ENCODE measurements around the gene MBOAT1. TPM values are rescaled to one million over a fixed set of nuclear protein-coding genes. Genes with fewer than 3 reads are reported as not detected.

MBOAT1 gene
- total and polyA plus RNA-seq, 9 donors = 8.5 to 30.2 (median 12.7) TPM

GRCh38 chr6:20102397-20103073 is 109.7 kb downstream of the MBOAT1 start:
- DNase-seq = no peak
- TF ChIP-seq CTCF (IDR thresholded peaks at IDR 0.05) = no peak
- TF ChIP-seq EP300 (IDR thresholded peaks at IDR 0.05) = no peak
- no peak for TF ChIP-seq POLR2A (IDR thresholded peaks at IDR 0.05)
- no peak overlapping the region for H3K27ac ChIP-seq
- H3K27me3 ChIP-seq = no peaks in the 10 kb centered on the region
- no peaks in the 10 kb centered on the region for H3K9me3 ChIP-seq
- no peak overlapping the region for H3K4me3 ChIP-seq
- no peaks in the 10 kb centered on the region for H3K36me3 ChIP-seq
- no peaks in the 10 kb centered on the region for H3K4me1 ChIP-seq (ENCODE audit: insufficient read depth)
- WGBS, 3 donors = 83 to 88% (median 87%) methylated on average over 8 of the region's 8 CpGs
- intact Hi-C loops (cut with DNase I) = no loop called here

- no peaks in the 10 kb centered on the region for H3K36me3 ChIP-seq
- no peaks in the 10 kb centered on the region for H3K4me1 ChIP-seq (ENCODE audit: insufficient read depth)
- intact Hi-C loops (cut with DNase I) = no loop called here
- 91 to 95% (median 92%) methylated on average over 5 of the region's 5 CpGs for WGBS, 3 donors
- H3K4me3 ChIP-seq = no peak overlapping the region
- H3K9me3 ChIP-seq = no peaks in the 10 kb centered on the region
- no peaks in the 10 kb centered on the region for H3K27me3 ChIP-seq
- TF ChIP-seq CTCF (IDR thresholded peaks at IDR 0.05) (no peak), POLR2A (IDR thresholded peaks at IDR 0.05) (no peak), EP300 (IDR thresholded peaks at IDR 0.05) (no peak)
- H3K27ac ChIP-seq = no peak overlapping the region
- no peak for DNase-seq
Measured at GRCh38 chr6:20099156-20099555, 113.1 kb downstream of the MBOAT1 start.

- Histone ChIP-seq H3K4me1 (ENCODE audit: insufficient read depth) (no peaks in the 10 kb centered on the region), H3K36me3 (no peaks in the 10 kb centered on the region), H3K27me3 (no peaks in the 10 kb centered on the region), H3K4me3 (no peak overlapping the region), H3K9me3 (no peaks in the 10 kb centered on the region), H3K27ac (no peak overlapping the region)
- intact Hi-C loops (cut with DNase I) = no loop called here
- WGBS, 3 donors = 29 to 32% (median 31%) methylated on average over 6 of the region's 6 CpGs
- no peak for DNase-seq
- TF ChIP-seq CTCF (IDR thresholded peaks at IDR 0.05) = no peak
- TF ChIP-seq POLR2A (IDR thresholded peaks at IDR 0.05) = no peak
- TF ChIP-seq EP300 (IDR thresholded peaks at IDR 0.05) = no peak
Measured at GRCh38 chr6:20098267-20098876, 113.9 kb downstream of the MBOAT1 start.

GRCh38 chr6:20096536-20096935 is 115.7 kb downstream of the MBOAT1 start:
- H3K36me3 ChIP-seq = no peaks in the 10 kb centered on the region
- no peaks in the 10 kb centered on the region for H3K27me3 ChIP-seq
- no peak for TF ChIP-seq CTCF (IDR thresholded peaks at IDR 0.05)
- TF ChIP-seq POLR2A (IDR thresholded peaks at IDR 0.05) = no peak
- TF ChIP-seq EP300 (IDR thresholded peaks at IDR 0.05) = no peak
- H3K4me1 ChIP-seq (ENCODE audit: insufficient read depth) = no peaks in the 10 kb centered on the region
- no peak for DNase-seq
- no peak overlapping the region for H3K4me3 ChIP-seq
- intact Hi-C loops (cut with DNase I) = no loop called here
- no peak overlapping the region for H3K27ac ChIP-seq
- WGBS, 3 donors = 93 to 96% (median 95%) methylated on average over 6 of the region's 6 CpGs
- no peaks in the 10 kb centered on the region for H3K9me3 ChIP-seq
